PC-9 (cell line): ENCODE data around the gene RPL13. TPM values are rescaled to one million over a fixed set of nuclear protein-coding genes. Genes with fewer than 3 reads are reported as not detected.

Source experiments
- BruUV-seq: library from RNA; stranded (reverse); fragments of 400-500 nt; replicated peaks from 2 replicates; lab custom pipeline; 2021; lab: Mats Ljungman, UMichigan
- CTCF ChIA-PET: fragments of 300-600 bp; sonication (Branson Sonifier 250); formaldehyde crosslinking; loops from one replicate; lab custom pipeline; 2022; ENCODE audit warnings: antibody characterized with exemption; lab: Charles Lee
- POLR2A ChIA-PET: fragments of 300-600 bp; sonication (Branson Sonifier 250); formaldehyde crosslinking; loops from one replicate; lab custom pipeline; 2022; ENCODE audit warnings: antibody characterized with exemption; ENCODE audit not compliant: unreplicated experiment; lab: Charles Lee
- DNase-seq, 2 experiments: peaks; one replicate each; pipeline versions ENCODE4 v3.0.0 to v3.0.0-alpha.2; 2015 to 2022; ENCODE audit warnings: mixed read lengths in 1 of 2
- H2AFZ ChIP-seq: fragments of 200-600 bp; sonication (generic); 2 replicates; pipeline ENCODE4 v1.8.1; 2017; ENCODE audit warnings: antibody characterized with exemption
- H3F3A ChIP-seq: fragments of 200-600 bp; sonication (generic); 2 replicates; pipeline ENCODE4 v1.8.1; 2017; ENCODE audit warnings: antibody characterized with exemption, mild to moderate bottlenecking, low read depth; ENCODE audit not compliant: insufficient read depth
- H3K27ac ChIP-seq: fragments of 200-600 bp; sonication (generic); 2 replicates; pipeline ENCODE4 v1.6.1; 2016; ENCODE audit warnings: mixed run types
- H3K27me3 ChIP-seq: fragments of 200-600 bp; sonication (generic); 2 replicates; pipeline ENCODE4 v1.6.1; 2016; ENCODE audit warnings: low read depth, mixed run types; ENCODE audit not compliant: insufficient read depth
- H3K36me3 ChIP-seq: fragments of 200-600 bp; sonication (generic); 2 replicates; pipeline ENCODE4 v1.6.1; 2016; ENCODE audit warnings: low read depth, mixed run types
- H3K4me1 ChIP-seq: fragments of 200-600 bp; sonication (generic); replicated peaks from 2 replicates; pipeline ENCODE4 v1.6.1; 2016; ENCODE audit warnings: mixed run types; ENCODE audit not compliant: insufficient read depth
- H3K4me2 ChIP-seq: fragments of 200-600 bp; sonication (generic); 2 replicates; pipeline ENCODE4 v1.6.1; 2017; ENCODE audit warnings: mixed run types
- H3K4me3 ChIP-seq: fragments of 200-600 bp; sonication (generic); 2 replicates; pipeline ENCODE4 v1.6.1; 2016; ENCODE audit warnings: mixed run types
- H3K79me2 ChIP-seq: fragments of 200-600 bp; sonication (generic); 2 replicates; pipeline ENCODE4 v1.6.1; 2017; ENCODE audit warnings: low read depth, mixed run types
- H3K9me2 ChIP-seq: fragments of 200-600 bp; sonication (generic); 2 replicates; pipeline ENCODE4 v1.8.1; 2017; ENCODE audit warnings: mild to moderate bottlenecking; ENCODE audit not compliant: insufficient read depth
- H3K9me3 ChIP-seq: fragments of 200-600 bp; sonication (generic); 2 replicates; pipeline ENCODE4 v1.8.1; 2016; ENCODE audit warnings: low read depth; ENCODE audit not compliant: insufficient read depth
- H4K20me1 ChIP-seq: fragments of 200-600 bp; sonication (generic); 2 replicates; pipeline ENCODE4 v1.8.1; 2017; ENCODE audit not compliant: insufficient read depth
- EZH2 ChIP-seq: fragments of 200-600 bp; sonication (generic); IDR thresholded peaks from 2 replicates; pipeline ENCODE4 v1.8.0; 2017; ENCODE audit warnings: antibody characterized with exemption, low read depth
- intact Hi-C: fragments of 100-400 bp; cut with micrococcal nuclease; formaldehyde crosslinking; loops from one replicate; pipeline ENCODE4 v1.10.0; 2022; ENCODE audit not compliant: unreplicated experiment
- total RNA-seq: library from RNA; stranded (reverse); gene quantifications from 2 replicates; pipeline ENCODE4 v1.2.3, GENCODE V29; 2021

RPL13 gene
- total RNA-seq, 1 experiment from 2014 or later, result 2,045 TPM

GRCh38 chr16:89613954-89614459, 53.5 kb downstream of the RPL13 start:
- ChIA-PET POLR2A (no interaction called here), CTCF (interaction anchor here (0.6 to 0.8 kb wide), 3 partner anchors 19 to 57 kb away, joined by 3 to 5 read pairs (median 4); no protein-coding TSS in a partner anchor)
- no peak overlapping the region for H3K4me3 ChIP-seq
- TF ChIP-seq EZH2, result no peak
- H3K4me2 ChIP-seq, result no peak overlapping the region
- no peak for DNase-seq
- H3K36me3 ChIP-seq, result no peaks in the 10 kb centered on the region
- no peaks in the 10 kb centered on the region for H3K9me2 ChIP-seq
- no peak overlapping the region for H3K27ac ChIP-seq
- H3K79me2 ChIP-seq, result no peaks in the 10 kb centered on the region
- H3K9me3 ChIP-seq, result no peaks in the 10 kb centered on the region
- H3K4me1 ChIP-seq, result peaks cover 10% of the 10 kb centered on the region
- intact Hi-C loops, result no loop called here
- peaks cover 14% of the 10 kb centered on the region for H3F3A ChIP-seq
- BruUV-seq, result no TSS peak
- no peak overlapping the region for H2AFZ ChIP-seq
- H4K20me1 ChIP-seq, result no peaks in the 10 kb centered on the region
- no peaks in the 10 kb centered on the region for H3K27me3 ChIP-seq

Other genes starting within 250 kb of the RPL13 start
- 206 and 220 TPM in 2 replicates for gene ANKRD11, start 70.1 kb upstream of the RPL13 start, total RNA-seq
- 160 and 198 TPM in 2 replicates for gene SPG7, start 52.3 kb upstream of the RPL13 start, total RNA-seq
- gene CPNE7, start 15.1 kb downstream of the RPL13 start, total RNA-seq, result 19.5 and 27.8 TPM in 2 replicates
- gene DPEP1, start 53.0 kb downstream of the RPL13 start, total RNA-seq, result not detected in 2 replicates
- gene CHMP1A, start 97.0 kb downstream of the RPL13 start, total RNA-seq, result 151 and 237 TPM in 2 replicates
- 21.0 and 25.6 TPM in 2 replicates for gene SPATA33, start 97.2 kb downstream of the RPL13 start, total RNA-seq
- 76.6 and 110 TPM in 2 replicates for gene CDK10, start 126.0 kb downstream of the RPL13 start, total RNA-seq
- 15.3 and 23.8 TPM in 2 replicates for gene SPATA2L, start 141.0 kb downstream of the RPL13 start, total RNA-seq
- gene VPS9D1, start 160.2 kb downstream of the RPL13 start, total RNA-seq, result 15.2 and 20.4 TPM in 2 replicates
- 28.8 and 32.0 TPM in 2 replicates for gene ZNF276, start 160.9 kb downstream of the RPL13 start, total RNA-seq